Left colon (tissue), 2 donors: ENCODE data around the gene PHF2. TPM values are rescaled to one million over a fixed set of nuclear protein-coding genes. Genes with fewer than 3 reads are reported as not detected.

ENCODE experiments used
- ATAC-seq: fragments of 200-7000 bp; cut with Tn5 transposase; one replicate; pipeline ENCODE4 v1.9.1; 2020; ENCODE audit warnings: mild to moderate bottlenecking, moderate library complexity
- DNase-seq, 2 donors: peaks; one replicate each; pipeline ENCODE4 v3.0.0-alpha.2; 2020
- intact Hi-C, 2 donors: fragments of 100-400 bp; cut with DNase I in 1 of 2; cut with micrococcal nuclease in 1 of 2; formaldehyde crosslinking; loops; one replicate each; pipeline versions ENCODE4 v1.11.2 to v1.14.0; 2022; cut with DNase I, micrococcal nuclease
- total RNA-seq, 2 donors: library from RNA; stranded (reverse); fragmentation: NEBNext Ultra II Directional; extraction: Animal tissue kit (Norgen Biotek cat#: 25700); gene quantifications; one replicate each; pipeline ENCODE4 v1.2.1, GENCODE V29; 2021
- donor health status: DM: no; HTN: no; CAD: no.
- donor health status: DM: yes; HTN: yes; CAD: no.

The PHF2 gene
- total RNA-seq, 2 donors from 2014 or later: 21.3 to 22.9 TPM

GRCh38 chr9:93679536-93680442 is 103.4 kb downstream of the PHF2 start:
- intact Hi-C loops: loop anchor here (5.0 kb wide), 1 partner anchor 283 kb away; no protein-coding TSS in a partner anchor
- peak in 1 of 2 donors; percentile 17 for DNase-seq
- ATAC-seq: no peak

DNA sequence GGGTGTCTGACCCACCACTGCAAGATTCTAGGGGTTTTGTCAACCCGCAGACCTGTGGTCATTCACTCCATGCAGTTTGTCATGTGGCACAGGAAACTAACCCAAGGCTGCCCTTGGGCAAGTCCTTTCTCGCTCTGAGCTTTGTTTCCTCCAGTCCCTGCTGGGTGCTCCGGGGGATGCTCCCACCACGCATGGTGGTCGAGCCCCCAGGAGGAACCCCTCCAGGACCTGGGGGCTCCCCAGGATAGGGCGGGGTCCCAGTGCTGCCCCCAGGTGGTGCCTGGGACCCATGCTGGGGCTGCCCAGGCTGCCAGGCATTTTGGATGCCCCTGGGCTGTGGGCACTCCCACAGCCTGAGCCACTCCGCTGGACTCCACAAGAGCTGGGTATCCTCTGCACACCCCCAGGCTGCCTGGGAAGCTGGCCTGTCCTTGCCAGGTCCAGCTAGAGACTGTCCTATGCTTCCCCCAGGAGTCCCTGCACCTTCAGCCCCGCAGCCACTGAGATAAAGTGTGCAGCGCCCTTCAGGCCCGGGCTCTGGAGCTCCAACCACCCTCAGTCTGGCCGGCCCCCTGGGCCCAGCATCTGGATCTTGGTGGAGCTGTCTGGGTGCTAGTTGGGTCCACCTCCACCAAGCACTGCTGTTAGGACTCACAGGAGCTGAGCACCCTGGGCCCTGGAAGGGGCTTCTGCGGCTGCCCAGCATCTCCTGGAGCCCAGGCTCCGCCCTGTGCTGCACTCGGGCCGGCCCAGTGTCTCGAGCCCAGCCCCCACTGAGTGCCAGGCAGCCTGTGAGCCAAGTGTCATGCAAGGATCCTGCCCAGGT is 104.3 kb downstream of the PHF2 start:
- peak in 1 of 2 donors; percentile 17 for DNase-seq
- intact Hi-C loops: loop anchor here (5.0 kb wide), 1 partner anchor 282 kb away; no protein-coding TSS in a partner anchor
- peak; percentile 9 for ATAC-seq

DNA sequence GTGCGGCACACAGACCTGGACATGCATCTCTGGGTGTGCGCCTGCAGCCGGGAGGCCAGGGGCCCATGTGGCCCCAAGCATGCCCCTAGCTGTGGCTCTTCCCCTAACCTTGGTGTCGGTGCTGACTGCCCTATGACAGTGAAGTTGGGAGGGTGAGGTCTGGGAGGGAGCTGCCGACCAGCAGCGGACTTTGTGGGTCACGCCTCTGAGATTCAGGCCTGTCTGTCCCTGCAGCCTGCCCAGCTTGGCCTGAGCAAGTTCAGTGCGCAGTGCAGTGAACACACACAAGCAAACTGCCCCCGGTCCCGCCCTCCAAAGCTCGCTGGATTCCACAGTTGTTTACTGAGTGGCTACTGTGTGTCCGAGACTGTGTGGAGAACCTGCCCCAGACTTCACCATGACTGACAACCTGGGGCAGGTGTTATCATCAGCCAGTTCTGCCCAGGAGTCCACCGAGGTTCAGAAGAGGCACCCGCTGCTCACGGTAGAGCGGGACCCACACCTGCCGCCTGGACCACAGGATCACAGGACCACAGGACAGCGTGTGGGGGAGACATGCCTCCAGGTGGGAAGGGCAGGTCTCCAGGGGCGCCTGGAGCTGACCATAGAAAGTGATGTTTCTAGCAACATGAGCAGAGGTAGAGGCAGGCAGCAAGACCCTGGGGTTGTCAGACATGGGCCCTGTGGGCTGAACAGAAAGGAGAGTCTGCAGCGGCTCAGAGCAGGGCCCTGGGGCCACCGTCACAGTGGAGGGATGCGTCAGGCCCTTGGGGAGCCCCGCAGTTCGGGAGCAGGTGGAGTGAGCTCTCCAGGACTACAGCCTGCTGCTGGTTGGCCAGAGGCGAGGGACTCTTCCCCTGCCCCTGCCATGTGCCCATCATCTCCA is 105.1 kb downstream of the PHF2 start:
- DNase-seq (peak in 1 of 2 donors; percentile 23), ATAC-seq (peak; percentile 35)
- intact Hi-C loops: loop anchor here (5.0 kb wide), 1 partner anchor 281 kb away; no protein-coding TSS in a partner anchor

DNA sequence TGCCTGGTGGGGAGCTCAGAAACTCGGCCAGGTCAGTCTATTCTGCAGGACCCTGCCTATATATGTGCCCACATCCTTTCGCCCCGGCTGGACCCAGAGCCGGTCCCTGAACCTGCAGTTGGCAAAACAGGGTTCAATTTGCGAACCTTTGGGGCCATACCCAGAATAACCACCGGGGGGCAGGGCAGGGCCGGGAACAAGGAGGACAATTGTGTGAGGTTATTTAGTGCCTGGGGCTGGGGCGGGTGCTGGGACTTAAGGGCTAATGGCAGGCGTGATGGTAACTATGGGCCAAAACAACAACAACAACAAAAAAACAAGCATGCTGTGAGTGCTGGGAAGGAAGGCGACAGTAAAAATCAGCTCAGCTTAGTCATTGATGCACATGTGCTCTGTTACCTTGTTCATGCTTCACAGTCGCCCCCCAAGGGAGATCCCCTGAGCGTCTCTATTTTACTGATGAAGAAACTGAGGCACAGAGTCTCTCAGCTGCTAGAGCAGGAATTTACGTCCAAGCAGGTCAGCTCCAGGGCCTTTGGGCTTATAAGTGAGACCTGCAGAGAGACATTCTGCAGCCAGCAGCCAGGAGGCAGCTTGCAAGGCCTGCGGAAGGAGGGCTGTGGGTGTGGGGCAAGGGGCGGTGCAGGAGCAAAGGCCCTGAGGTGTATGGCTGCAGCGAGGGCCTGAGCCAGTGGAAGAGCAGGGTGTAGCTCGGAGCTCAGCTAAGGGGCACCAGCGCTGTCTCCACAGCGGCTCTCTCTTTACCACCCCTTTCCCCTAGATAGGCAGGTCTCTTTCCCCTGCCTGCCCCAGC is 106.0 kb downstream of the PHF2 start:
- intact Hi-C loops: loop anchor here (5.0 kb wide), 1 partner anchor 280 kb away; no protein-coding TSS in a partner anchor
- DNase-seq: peak; percentile 25 to 74
- ATAC-seq: peak; percentile 85

- ATAC-seq (no peak), DNase-seq (peak in 1 of 2 donors; percentile 16)
- intact Hi-C loops: loop anchor here (5.0 kb wide), 1 partner anchor 279 kb away; no protein-coding TSS in a partner anchor
Measured at GRCh38 chr9:93683331-93684134, 107.1 kb downstream of the PHF2 start.

DNA sequence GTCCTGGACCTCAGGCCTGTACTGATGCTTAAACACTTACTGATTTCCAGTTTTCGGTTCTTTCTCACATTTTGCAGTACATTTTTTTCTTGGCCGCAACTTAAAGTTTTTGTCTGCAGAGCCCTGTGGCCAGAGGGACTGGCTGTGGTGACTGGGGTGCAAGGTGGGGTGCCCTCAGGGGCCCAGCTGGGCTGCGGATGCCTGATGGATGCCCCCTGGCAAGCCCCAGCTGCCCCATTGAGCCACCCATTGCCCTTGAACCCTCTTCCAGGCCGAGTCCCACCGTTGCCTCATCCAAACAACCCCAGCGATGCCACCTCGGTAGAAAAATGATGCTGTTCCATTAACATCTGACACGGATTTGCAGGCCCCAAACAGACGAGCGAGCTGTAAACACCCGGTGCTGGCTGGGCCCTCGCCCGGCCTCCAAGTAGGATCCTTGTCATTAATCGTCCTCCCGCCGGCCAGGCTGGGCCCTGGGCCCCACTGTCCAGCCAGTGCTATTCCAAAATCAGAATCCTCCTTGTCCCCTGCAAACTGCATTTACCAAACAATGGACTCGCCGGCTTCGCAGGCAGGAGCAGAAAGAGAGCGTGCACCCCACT is 107.9 kb downstream of the PHF2 start:
- intact Hi-C loops: loop anchor here (5.0 kb wide), 1 partner anchor 278 kb away; no protein-coding TSS in a partner anchor
- ATAC-seq: no peak
- peak in 1 of 2 donors; percentile 4 for DNase-seq

- peak in 1 of 2 donors; percentile 12 for DNase-seq
- intact Hi-C loops: loop anchor here (5.0 kb wide), 1 partner anchor 277 kb away; no protein-coding TSS in a partner anchor
Measured at GRCh38 chr9:93684806-93685543, 108.6 kb downstream of the PHF2 start.

GRCh38 chr9:93686127-93686879 is 109.9 kb downstream of the PHF2 start:
- intact Hi-C loops: no loop called here
- DNase-seq (peak in 1 of 2 donors; percentile 10), ATAC-seq (no peak)

More at GRCh38 chr9:93684806-93685543, 108.6 kb downstream of the PHF2 start:
- no peak for ATAC-seq

- DNase-seq (no peak), ATAC-seq (no peak)
- intact Hi-C loops: no loop called here
Measured at GRCh38 chr9:93686880-93687236, 110.5 kb downstream of the PHF2 start.

GRCh38 chr9:93690618-93691017 is 114.2 kb downstream of the PHF2 start:
- DNase-seq (no peak), ATAC-seq (no peak)
- intact Hi-C loops: no loop called here

- intact Hi-C loops: no loop called here
Measured at GRCh38 chr9:93693129-93693528, 116.7 kb downstream of the PHF2 start.

DNA sequence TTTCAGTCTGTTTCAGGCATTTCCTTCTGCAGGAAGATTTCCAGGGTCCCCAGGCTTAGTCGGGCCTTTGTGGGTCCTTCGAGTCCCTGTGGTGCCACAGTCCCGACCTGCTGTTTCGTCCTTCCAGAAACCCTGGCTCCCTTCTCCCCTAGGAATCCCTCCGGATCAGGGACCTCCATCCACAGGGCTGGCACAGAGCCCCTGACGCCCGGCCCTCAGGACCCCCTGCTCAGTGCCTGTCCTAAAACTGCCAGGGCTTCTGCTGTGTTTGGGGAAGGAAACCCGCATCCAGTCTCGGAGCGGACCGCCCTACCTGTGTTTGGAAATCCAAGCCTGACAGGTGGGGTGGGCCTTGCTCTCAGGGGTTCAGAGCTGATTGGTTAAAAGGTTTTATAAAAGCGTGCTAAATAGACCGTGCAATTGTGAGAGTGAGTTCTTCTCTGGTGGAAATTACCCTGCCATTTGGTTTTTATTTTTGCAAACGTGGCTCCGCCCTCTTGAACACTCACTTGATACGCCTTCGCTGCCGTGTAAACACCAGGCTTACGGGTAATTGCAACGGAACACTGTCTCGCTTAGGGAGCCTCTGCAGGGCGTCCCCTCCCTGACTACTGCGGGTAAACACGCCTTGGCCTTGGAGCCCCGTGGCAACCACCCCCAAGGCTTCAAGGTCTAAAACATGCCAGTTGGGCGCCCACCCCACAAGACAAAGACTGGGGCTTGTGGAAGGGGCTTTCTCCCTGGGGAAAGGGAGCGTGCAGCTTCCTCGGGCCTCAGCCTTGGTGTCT is 121.2 kb downstream of the PHF2 start:
- ATAC-seq: peak; percentile 85
- intact Hi-C loops: no loop called here
- DNase-seq: no peak

More at GRCh38 chr9:93693129-93693528, 116.7 kb downstream of the PHF2 start:
- DNase-seq (no peak), ATAC-seq (no peak)

DNA sequence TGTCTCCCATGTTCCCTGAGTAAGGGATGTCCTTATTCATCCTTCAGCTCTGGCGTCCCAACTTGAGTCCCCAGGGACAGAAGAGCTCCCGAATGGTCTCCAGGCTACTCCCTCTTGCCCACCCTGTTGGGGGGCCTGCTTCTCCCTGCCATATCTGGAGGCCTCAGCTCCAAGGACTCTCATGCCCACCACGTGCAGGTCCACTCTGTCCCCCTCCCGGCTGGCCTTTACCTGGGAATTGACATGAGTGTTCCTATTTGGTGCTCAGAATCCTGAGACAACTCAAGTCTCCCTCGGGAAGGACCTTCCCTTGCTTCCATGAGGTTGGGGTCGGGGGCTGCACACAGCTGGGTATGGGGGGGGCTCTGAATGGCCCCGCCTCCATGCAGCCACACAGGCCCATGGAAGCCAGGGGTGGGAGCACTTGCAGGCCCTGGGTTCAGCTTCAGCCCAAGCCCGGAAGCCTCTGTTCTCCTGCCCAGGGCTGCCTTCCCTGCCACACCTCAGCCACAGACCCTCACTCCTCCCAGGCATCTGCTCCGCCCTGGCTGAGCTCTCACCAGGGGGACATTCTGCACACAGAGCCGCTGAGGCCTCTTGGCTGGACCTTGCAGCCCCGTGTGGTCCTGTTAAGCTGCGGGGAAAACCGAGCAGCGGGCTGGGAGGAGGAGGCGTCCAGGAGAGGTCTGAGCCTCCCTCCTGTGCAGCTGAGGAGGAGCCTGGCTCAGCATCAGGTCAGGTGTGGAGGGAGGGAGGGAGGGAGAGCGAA is 121.9 kb downstream of the PHF2 start:
- no peak for DNase-seq
- ATAC-seq: no peak
- intact Hi-C loops: no loop called here
